ENCODE results near the gene SVOP. TPM values are rescaled to one million over a fixed set of nuclear protein-coding genes. Genes with fewer than 3 reads are reported as not detected.

The SVOP gene
- total RNA-seq, 1 experiment from 2014 or later, result 0.47 TPM

DNA sequence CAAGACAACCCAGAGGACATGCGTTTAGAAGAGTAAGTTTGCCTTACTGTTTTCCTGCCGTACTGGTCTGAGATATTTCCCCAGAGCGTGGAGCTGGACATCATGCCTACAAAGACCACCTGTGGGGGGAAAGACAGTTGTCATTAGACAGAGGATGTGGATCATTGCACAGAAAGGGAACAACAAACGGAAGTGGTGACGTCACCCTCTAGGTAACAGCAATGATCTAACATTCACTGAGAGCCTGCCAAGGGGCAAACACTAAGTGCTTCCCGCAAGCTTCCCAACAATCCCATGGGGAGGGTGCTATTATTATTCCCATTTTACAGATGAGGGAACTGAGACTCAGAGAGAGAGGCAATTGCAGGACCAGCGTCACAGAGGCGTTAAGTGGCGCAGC, 48.5 kb downstream of the SVOP start:
- Histone ChIP-seq H3K4me1 (ENCODE audit: control insufficient read depth in 1 of 2, insufficient read depth in 2 of 2, low read length in 2 of 2) (peaks cover 0 to 8% of the 10 kb centered on the region in 2 experiments; a peak in 2 of 4 replicates), H3K4me3 (replicated peaks in 1 of 2; ENCODE audit: low read depth in 1 of 2, low read length in 2 of 2) (no peak overlapping the region), H3K9ac (ENCODE audit: low read length) (no peak overlapping the region), H3K79me2 (ENCODE audit: insufficient read depth, low read length) (no peaks in the 10 kb centered on the region), H3K9me3 (ENCODE audit: control insufficient read depth in 1 of 2, insufficient read depth in 1 of 2, low read depth in 1 of 2, low read length in 2 of 2) (no peaks in the 10 kb centered on the region), H3K27me3 (ENCODE audit: insufficient read depth, low read length) (no peaks in the 10 kb centered on the region; the same call in 1 of the 2 replicates), H3K9me2 (ENCODE audit: insufficient read depth) (no peaks in the 10 kb centered on the region), H3K27ac (ENCODE audit: low read depth, low read length) (no peak overlapping the region), H2AFZ (ENCODE audit: low read depth, low read length, poor library complexity, severe bottlenecking) (no peak overlapping the region), H4K20me1 (ENCODE audit: insufficient read depth) (no peaks in the 10 kb centered on the region), H3K4me2 (ENCODE audit: low read length) (no peak overlapping the region), H3K36me3 (ENCODE audit: control insufficient read depth in 1 of 2, insufficient read depth in 2 of 2, low read length in 2 of 2) (no peaks in the 10 kb centered on the region)
- RAD21 ChIA-PET (ENCODE audit: low non-redundant PET in 1 of 2, low total read pairs in 2 of 2, uncharacterized antibody in 2 of 2, unreplicated experiment in 2 of 2), result no interaction called here
- intact Hi-C loops (cut with micrococcal nuclease), result no loop called here
- CTCF ChIA-PET, result no interaction called here
- ATAC-seq (no peak), DNase-seq (ENCODE audit: low read depth, low spot score) (no peak)
- no TSS peak for BruUV-seq (replicated peaks)
- POLR2A ChIA-PET, result no interaction called here
- TF ChIP-seq POLR2A (IDR thresholded peaks at IDR 0.05; ENCODE audit: borderline replicate concordance, extremely low read depth, insufficient read depth, insufficient read length) (no peak), ZFX (IDR thresholded peaks at IDR 0.05) (no peak), ELF1 (IDR thresholded peaks at IDR 0.05; ENCODE audit: borderline replicate concordance, low read depth) (no peak)

DNA sequence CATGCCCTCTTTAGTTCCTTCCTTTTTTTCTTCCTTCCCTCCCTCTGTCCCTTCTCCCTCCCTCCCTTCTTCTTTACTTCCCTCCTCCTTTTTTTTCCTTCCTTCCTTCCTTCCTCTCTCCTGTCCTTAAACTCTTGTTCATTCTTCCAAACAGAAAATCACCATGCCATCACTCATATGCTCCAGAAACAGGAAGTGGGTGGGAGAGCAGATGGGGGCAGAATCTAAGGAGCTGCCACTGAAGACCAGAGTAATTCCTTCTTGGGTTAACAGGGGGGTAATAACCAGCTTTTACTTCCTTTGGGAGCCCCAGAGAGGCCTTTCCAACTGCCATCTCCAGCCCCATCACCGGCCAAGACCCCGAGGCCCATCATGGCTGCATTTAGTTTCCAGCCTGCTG, 51.2 kb downstream of the SVOP start:
- Histone ChIP-seq H3K4me1 (ENCODE audit: control insufficient read depth in 1 of 2, insufficient read depth in 2 of 2, low read length in 2 of 2) (peaks cover 0 to 8% of the 10 kb centered on the region in 2 experiments; a peak in 2 of 4 replicates), H3K9me3 (ENCODE audit: control insufficient read depth in 1 of 2, insufficient read depth in 1 of 2, low read depth in 1 of 2, low read length in 2 of 2) (no peaks in the 10 kb centered on the region), H3K27ac (ENCODE audit: low read depth, low read length) (no peak overlapping the region), H4K20me1 (ENCODE audit: insufficient read depth) (no peaks in the 10 kb centered on the region), H3K9ac (ENCODE audit: low read length) (no peak overlapping the region), H3K4me3 (replicated peaks in 1 of 2; ENCODE audit: low read depth in 1 of 2, low read length in 2 of 2) (no peak overlapping the region), H3K79me2 (ENCODE audit: insufficient read depth, low read length) (no peaks in the 10 kb centered on the region), H3K4me2 (ENCODE audit: low read length) (no peak overlapping the region), H3K27me3 (ENCODE audit: insufficient read depth, low read length) (no peaks in the 10 kb centered on the region), H3K36me3 (ENCODE audit: control insufficient read depth in 1 of 2, insufficient read depth in 2 of 2, low read length in 2 of 2) (no peaks in the 10 kb centered on the region), H3K9me2 (ENCODE audit: insufficient read depth) (no peaks in the 10 kb centered on the region), H2AFZ (ENCODE audit: low read depth, low read length, poor library complexity, severe bottlenecking) (no peak overlapping the region)
- BruUV-seq (replicated peaks), result no TSS peak
- DNase-seq (ENCODE audit: low read depth, low spot score), result no peak
- no peak for TF ChIP-seq RAD21 (IDR thresholded peaks at IDR 0.05; ENCODE audit: low read depth)
- TF ChIP-seq TCF7L2 (IDR thresholded peaks at IDR 0.05; ENCODE audit: borderline replicate concordance, extremely low read depth, insufficient read depth, insufficient read length), result no peak
- no peak for TF ChIP-seq POLR2A (IDR thresholded peaks at IDR 0.05; ENCODE audit: borderline replicate concordance, extremely low read depth, insufficient read depth, insufficient read length)
- no peak for TF ChIP-seq JUND (IDR thresholded peaks at IDR 0.05)
- TF ChIP-seq POLR2AphosphoS5 (IDR thresholded peaks at IDR 0.05; ENCODE audit: low read depth, low read length), result no peak
- TF ChIP-seq, protein P1, sequence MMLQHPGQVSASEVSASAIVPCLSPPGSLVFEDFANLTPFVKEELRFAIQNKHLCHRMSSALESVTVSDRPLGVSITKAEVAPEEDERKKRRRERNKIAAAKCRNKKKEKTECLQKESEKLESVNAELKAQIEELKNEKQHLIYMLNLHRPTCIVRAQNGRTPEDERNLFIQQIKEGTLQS (IDR thresholded peaks at IDR 0.05), result no peak
- ChIA-PET CTCF (no interaction called here), RAD21 (ENCODE audit: low non-redundant PET in 1 of 2, low total read pairs in 2 of 2, uncharacterized antibody in 2 of 2, unreplicated experiment in 2 of 2) (no interaction called here), POLR2A (no interaction called here)
- intact Hi-C loops (cut with micrococcal nuclease), result no loop called here
- ATAC-seq, result no peak

Measured in HCT116 (cell line).